Thoracic aorta (tissue), 2 donors: ENCODE data around the gene RPL39L. TPM values are rescaled to one million over a fixed set of nuclear protein-coding genes. Genes with fewer than 3 reads are reported as not detected.

Source experiments
- ATAC-seq: fragments of 150-250 bp; one replicate; pipeline ENCODE4 v1.8.0; 2017; ENCODE audit warnings: low read depth; ENCODE audit not compliant: insufficient number of reproducible peaks, low FRiP score
- DNase-seq: peaks from one replicate; pipeline ENCODE4 v3.0.0-alpha.2; 2020; ENCODE audit warnings: low spot score
- H3K27ac ChIP-seq, 2 donors: fragments of 200-600 bp; sonication (generic); 1 replicate in 1 of 2; 2 replicates in 1 of 2; pipeline ENCODE4 v1.5.1; 2016; ENCODE audit warnings: mild to moderate bottlenecking in 2 of 2, moderate library complexity in 2 of 2
- H3K27me3 ChIP-seq: fragments of 200-600 bp; sonication (generic); replicated peaks from 2 replicates; pipeline ENCODE4 v1.6.0; 2016; ENCODE audit warnings: mild to moderate bottlenecking; ENCODE audit not compliant: insufficient read depth
- H3K36me3 ChIP-seq: fragments of 200-600 bp; sonication (generic); one replicate; pipeline ENCODE4 v1.5.1; 2016
- H3K4me1 ChIP-seq, 2 donors: fragments of 200-600 bp; sonication (generic); 1 replicate in 1 of 2; 2 replicates in 1 of 2; pipeline versions ENCODE4 v1.5.1 to v1.6.0; 2016; ENCODE audit warnings: low read depth in 2 of 2, mild to moderate bottlenecking in 1 of 2; ENCODE audit not compliant: control insufficient read depth in 1 of 2
- H3K4me3 ChIP-seq: fragments of 200-600 bp; sonication (generic); 2 replicates; pipeline ENCODE4 v1.5.1; 2016; ENCODE audit warnings: mild to moderate bottlenecking
- H3K9me3 ChIP-seq: fragments of 200-600 bp; sonication (generic); 2 replicates; pipeline ENCODE4 v1.5.1; 2016
- total RNA-seq, 2 donors: library from RNA; depleted of rRNA; stranded (reverse); fragments of >200 nt; gene quantifications; one replicate each; pipeline versions ENCODE4 v1.1.0 to v1.2.3, GENCODE V29; 2016
- TF ChIP-seq, protein P1 (sequence below): fragments of 200-600 bp; sonication (generic); IDR thresholded peaks from one replicate; pipeline ENCODE4 v1.5.1; 2019; ENCODE audit warnings: antibody characterized with exemption

RPL39L gene
- total RNA-seq, 2 donors from 2014 or later = 20.0 to 23.1 TPM

- no peaks in the 10 kb centered on the region for H3K27me3 ChIP-seq
- ATAC-seq = no peak
- no peaks in the 10 kb centered on the region for H3K9me3 ChIP-seq
- TF ChIP-seq, protein P1, sequence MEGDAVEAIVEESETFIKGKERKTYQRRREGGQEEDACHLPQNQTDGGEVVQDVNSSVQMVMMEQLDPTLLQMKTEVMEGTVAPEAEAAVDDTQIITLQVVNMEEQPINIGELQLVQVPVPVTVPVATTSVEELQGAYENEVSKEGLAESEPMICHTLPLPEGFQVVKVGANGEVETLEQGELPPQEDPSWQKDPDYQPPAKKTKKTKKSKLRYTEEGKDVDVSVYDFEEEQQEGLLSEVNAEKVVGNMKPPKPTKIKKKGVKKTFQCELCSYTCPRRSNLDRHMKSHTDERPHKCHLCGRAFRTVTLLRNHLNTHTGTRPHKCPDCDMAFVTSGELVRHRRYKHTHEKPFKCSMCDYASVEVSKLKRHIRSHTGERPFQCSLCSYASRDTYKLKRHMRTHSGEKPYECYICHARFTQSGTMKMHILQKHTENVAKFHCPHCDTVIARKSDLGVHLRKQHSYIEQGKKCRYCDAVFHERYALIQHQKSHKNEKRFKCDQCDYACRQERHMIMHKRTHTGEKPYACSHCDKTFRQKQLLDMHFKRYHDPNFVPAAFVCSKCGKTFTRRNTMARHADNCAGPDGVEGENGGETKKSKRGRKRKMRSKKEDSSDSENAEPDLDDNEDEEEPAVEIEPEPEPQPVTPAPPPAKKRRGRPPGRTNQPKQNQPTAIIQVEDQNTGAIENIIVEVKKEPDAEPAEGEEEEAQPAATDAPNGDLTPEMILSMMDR = no peak
- H3K4me1 ChIP-seq = peaks cover 0 to 13% of the 10 kb centered on the region in 2 donors
- H3K4me3 ChIP-seq = no peak overlapping the region
- H3K27ac ChIP-seq = no peak overlapping the region
- no peak for DNase-seq
- no peaks in the 10 kb centered on the region for H3K36me3 ChIP-seq
These were observed 7.3 kb downstream of the RPL39L start for GRCh38 chr3:187131981-187132380.

- DNase-seq (no peak), ATAC-seq (peak; percentile 98)
- Histone ChIP-seq H3K4me3 (peak overlapping the region; percentile 55), H3K27me3 (no peaks in the 10 kb centered on the region), H3K27ac (peak overlapping the region; percentile 74 to 81), H3K36me3 (no peaks in the 10 kb centered on the region), H3K4me1 (peaks cover 0 to 13% of the 10 kb centered on the region in 2 donors), H3K9me3 (no peaks in the 10 kb centered on the region)
- TF ChIP-seq, protein P1 = no peak
These were observed 8.8 kb downstream of the RPL39L start for GRCh38 chr3:187130346-187131066.

DNA sequence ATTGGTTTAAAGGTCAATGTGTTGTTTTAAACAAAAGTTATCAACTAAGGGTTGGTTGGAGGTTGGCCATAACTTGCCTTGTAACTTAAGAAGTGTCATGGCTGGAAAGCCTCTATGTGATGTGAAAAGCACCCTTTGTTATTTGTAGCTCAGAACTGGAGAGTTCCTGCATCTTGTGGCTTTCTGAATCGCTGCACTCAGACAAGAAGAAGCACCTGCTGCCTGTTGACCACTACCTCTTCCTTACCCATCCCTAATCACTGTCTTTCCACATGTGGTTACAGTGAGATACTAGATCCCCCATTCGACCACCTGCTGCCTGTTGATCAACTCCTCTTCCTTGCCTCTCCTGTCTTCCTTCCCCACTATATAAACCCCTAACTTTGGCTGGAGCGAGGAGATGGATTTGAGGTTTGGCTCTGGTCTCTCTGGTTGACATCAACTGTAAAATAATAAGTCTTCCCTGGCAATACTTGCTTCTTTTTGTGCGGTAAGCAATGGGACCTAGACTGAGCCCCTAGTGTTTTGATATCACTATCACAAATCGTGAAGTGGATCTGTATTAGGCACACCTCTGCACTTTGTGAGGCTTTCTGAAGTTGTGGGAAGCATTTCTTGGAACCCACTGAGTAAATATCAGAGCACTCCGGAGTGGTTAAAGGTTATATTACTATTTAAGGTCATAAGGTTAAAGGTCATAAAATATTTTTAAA is 13.8 kb downstream of the RPL39L start:
- no peak overlapping the region for H3K4me3 ChIP-seq
- no peak for DNase-seq
- no peaks in the 10 kb centered on the region for H3K9me3 ChIP-seq
- no peaks in the 10 kb centered on the region for H3K27me3 ChIP-seq
- peaks cover 0 to 6% of the 10 kb centered on the region in 2 donors for H3K4me1 ChIP-seq
- H3K27ac ChIP-seq = no peak overlapping the region
- no peak for ATAC-seq
- TF ChIP-seq, protein P1 = no peak
- H3K36me3 ChIP-seq = no peaks in the 10 kb centered on the region

DNA sequence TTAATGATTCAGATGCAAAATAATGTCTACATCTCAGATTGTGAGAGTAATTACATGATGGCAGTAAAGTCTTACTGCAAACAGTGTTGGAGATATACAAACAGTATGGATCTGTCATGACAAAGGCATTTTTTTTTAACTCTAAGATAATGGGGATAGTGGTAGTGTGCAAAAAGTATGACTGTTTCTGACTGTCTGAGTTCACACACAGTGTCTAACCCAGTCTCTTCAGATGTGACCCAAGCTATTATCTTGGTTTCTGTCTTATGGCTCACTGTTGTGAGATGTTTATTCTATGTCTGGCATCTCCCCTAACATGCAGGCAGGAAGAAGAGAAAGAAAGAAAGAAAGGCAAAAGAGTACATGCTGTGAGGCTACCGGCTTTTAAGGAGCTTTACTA is 17.0 kb downstream of the RPL39L start:
- Histone ChIP-seq H3K27me3 (no peaks in the 10 kb centered on the region), H3K36me3 (no peaks in the 10 kb centered on the region), H3K9me3 (no peaks in the 10 kb centered on the region), H3K4me1 (no peaks in the 10 kb centered on the region), H3K27ac (no peak overlapping the region), H3K4me3 (no peak overlapping the region)
- DNase-seq = no peak
- ATAC-seq = no peak
- TF ChIP-seq, protein P1 = no peak

DNA sequence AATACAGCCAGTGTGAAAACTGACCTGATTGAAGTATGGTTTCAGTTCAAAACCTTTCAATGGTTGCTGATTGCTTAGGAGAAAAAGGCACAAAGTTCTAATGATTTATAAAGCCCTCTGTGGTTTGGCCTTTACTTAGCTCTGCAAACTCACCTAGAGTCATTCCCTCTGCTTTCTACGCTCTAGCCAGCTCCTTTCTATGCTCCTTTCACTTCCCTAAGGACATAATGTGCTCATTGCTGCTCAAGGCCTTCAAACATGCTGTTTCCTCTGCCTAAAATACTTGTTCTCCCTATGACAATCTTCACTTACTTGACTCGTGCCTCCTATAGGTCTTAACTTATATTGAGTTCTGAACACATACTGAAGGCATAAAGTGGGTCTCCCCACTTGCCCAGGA is 19.0 kb downstream of the RPL39L start:
- TF ChIP-seq, protein P1 = no peak
- DNase-seq = no peak
- Histone ChIP-seq H3K27me3 (no peaks in the 10 kb centered on the region), H3K27ac (no peak overlapping the region), H3K4me1 (no peaks in the 10 kb centered on the region), H3K9me3 (no peaks in the 10 kb centered on the region), H3K36me3 (no peaks in the 10 kb centered on the region), H3K4me3 (no peak overlapping the region)
- ATAC-seq = no peak
